H9 (cell line): Measurements from ENCODE around the gene OCLN. TPM values are rescaled to one million over a fixed set of nuclear protein-coding genes. Genes with fewer than 3 reads are reported as not detected.
"Not testable (repeated sequence)": the region's sequence is repeated elsewhere in the genome, so short reads cannot be mapped to it uniquely, and the experiment has no call there.

Source experiments
- DNase-seq: peaks from one replicate; pipeline ENCODE4 v3.0.0-alpha.2; 2017
- H2AFZ ChIP-seq: one replicate; pipeline ENCODE4 v1.6.1; 2013; ENCODE audit warnings: mild to moderate bottlenecking, low read length, control low read depth, moderate library complexity
- H2AK5ac ChIP-seq: 2 replicates; pipeline ENCODE4 v1.6.1; 2013; ENCODE audit warnings: low read length, control low read depth, mixed read lengths; ENCODE audit not compliant: insufficient read length
- H2BK120ac ChIP-seq: one replicate; pipeline ENCODE4 v1.6.1; 2013; ENCODE audit warnings: low read depth, mild to moderate bottlenecking, low read length, control low read depth, inconsistent platforms; ENCODE audit not compliant: poor library complexity, severe bottlenecking
- H2BK12ac ChIP-seq: 2 replicates; pipeline ENCODE4 v1.6.1; 2013; ENCODE audit warnings: low read length, control low read depth, mixed read lengths, low read depth; ENCODE audit not compliant: insufficient read length
- H2BK15ac ChIP-seq: 2 replicates; pipeline ENCODE4 v1.6.1; 2013; ENCODE audit warnings: low read depth, low read length, control low read depth
- H2BK20ac ChIP-seq: one replicate; pipeline ENCODE4 v1.6.1; 2013; ENCODE audit warnings: low read depth, mild to moderate bottlenecking, low read length, control low read depth, inconsistent platforms; ENCODE audit not compliant: poor library complexity, severe bottlenecking
- H2BK5ac ChIP-seq: 2 replicates; pipeline ENCODE4 v1.6.1; 2013; ENCODE audit warnings: low read length, control low read depth, mixed read lengths; ENCODE audit not compliant: insufficient read length
- H3K14ac ChIP-seq: 2 replicates; pipeline ENCODE4 v1.6.1; 2013; ENCODE audit warnings: low read length, control low read depth; ENCODE audit not compliant: insufficient read depth
- H3K18ac ChIP-seq: 2 replicates; pipeline ENCODE4 v1.6.1; 2013; ENCODE audit warnings: low read depth, mild to moderate bottlenecking, mixed read lengths, low read length, control low read depth; ENCODE audit not compliant: insufficient read length
- H3K23ac ChIP-seq: 2 replicates; pipeline ENCODE4 v1.6.1; 2013; ENCODE audit warnings: low read length, control low read depth, mixed read lengths, low read depth; ENCODE audit not compliant: insufficient read length
- H3K23me2 ChIP-seq: 2 replicates; pipeline ENCODE4 v1.6.1; 2013; ENCODE audit warnings: low read depth, mild to moderate bottlenecking, mixed read lengths, low read length, control low read depth; ENCODE audit not compliant: insufficient read length, poor library complexity, severe bottlenecking
- H3K27ac ChIP-seq: 2 replicates; pipeline ENCODE4 v1.5.1; 2013; ENCODE audit warnings: low read length, control low read depth, mixed read lengths, low read depth; ENCODE audit not compliant: insufficient read length
- H3K27me3 ChIP-seq: 2 replicates; pipeline ENCODE4 v1.6.1; 2013; ENCODE audit warnings: low read length, control low read depth, inconsistent platforms; ENCODE audit not compliant: insufficient read depth
- H3K4ac ChIP-seq: 2 replicates; pipeline ENCODE4 v1.6.1; 2013; ENCODE audit warnings: low read depth, mild to moderate bottlenecking, control low read depth, inconsistent platforms, low read length, moderate library complexity
- H3K4me1 ChIP-seq: 2 replicates; pipeline ENCODE4 v1.6.1; 2013; ENCODE audit warnings: low read length, control low read depth, inconsistent platforms; ENCODE audit not compliant: insufficient read depth
- H3K4me2 ChIP-seq: 2 replicates; pipeline ENCODE4 v1.6.1; 2013; ENCODE audit warnings: low read length, control low read depth, mixed read lengths; ENCODE audit not compliant: insufficient read length, insufficient read depth
- H3K56ac ChIP-seq: 2 replicates; pipeline ENCODE4 v1.6.1; 2013; ENCODE audit warnings: low read depth, mild to moderate bottlenecking, mixed read lengths, low read length, control low read depth; ENCODE audit not compliant: insufficient read length
- H3K79me1 ChIP-seq: 2 replicates; pipeline ENCODE4 v1.6.1; 2013; ENCODE audit warnings: low read depth, mild to moderate bottlenecking, moderate library complexity, low read length, control low read depth, inconsistent platforms; ENCODE audit not compliant: insufficient read depth, poor library complexity, severe bottlenecking
- H3K79me2 ChIP-seq: 2 replicates; pipeline ENCODE4 v1.6.1; 2013; ENCODE audit warnings: low read length, control low read depth, inconsistent platforms; ENCODE audit not compliant: insufficient read depth
- H3K9ac ChIP-seq: 2 replicates; pipeline ENCODE4 v1.6.1; 2013; ENCODE audit warnings: low read length, control low read depth, mixed read lengths; ENCODE audit not compliant: insufficient read length; ENCODE audit errors: extremely low read depth
- H3K9me3 ChIP-seq: one replicate; pipeline ENCODE4 v1.6.1; 2013; ENCODE audit warnings: low read depth, low read length, inconsistent platforms; ENCODE audit not compliant: control insufficient read depth
- H3T11ph ChIP-seq: one replicate; pipeline ENCODE4 v1.6.1; 2013; ENCODE audit warnings: mild to moderate bottlenecking, low read length, control low read depth, inconsistent platforms
- H4K20me1 ChIP-seq: one replicate; pipeline ENCODE4 v1.6.1; 2013; ENCODE audit not compliant: control insufficient read depth, insufficient read length, insufficient read depth
- H4K5ac ChIP-seq: 2 replicates; pipeline ENCODE4 v1.6.1; 2013; ENCODE audit warnings: low read depth, mild to moderate bottlenecking, mixed read lengths, low read length, control low read depth; ENCODE audit not compliant: insufficient read length
- H4K8ac ChIP-seq: replicated peaks from 2 replicates; pipeline ENCODE4 v1.6.1; 2013; ENCODE audit warnings: low read length, control low read depth, mixed read lengths, low read depth; ENCODE audit not compliant: insufficient read length
- H4K91ac ChIP-seq: 2 replicates; pipeline ENCODE4 v1.6.1; 2013; ENCODE audit warnings: low read depth, mild to moderate bottlenecking, moderate library complexity, mixed read lengths, low read length, control low read depth; ENCODE audit not compliant: insufficient read length
- H3K27ac Mint-ChIP-seq, 3 experiments: 2 replicates in 2 of 3; 3 replicates in 1 of 3; pipeline ENCODE4 v1.8.0; 2020 to 2021; ENCODE audit warnings: mixed read lengths in 3 of 3, mild to moderate bottlenecking in 1 of 3, moderate library complexity in 1 of 3
- H3K27me3 Mint-ChIP-seq: 2 replicates; pipeline ENCODE4 v1.8.0; 2021; ENCODE audit warnings: low read depth, mild to moderate bottlenecking, moderate library complexity, mixed read lengths
- H3K36me3 Mint-ChIP-seq, 3 experiments: 2 replicates in 2 of 3; 3 replicates in 1 of 3; pipeline ENCODE4 v1.8.0; 2020 to 2021; ENCODE audit warnings: low read depth in 3 of 3, mixed read lengths in 3 of 3; ENCODE audit not compliant: insufficient read depth in 1 of 3
- H3K4me1 Mint-ChIP-seq, 2 experiments: 2 replicates each; pipeline ENCODE4 v1.8.0; 2020; ENCODE audit warnings: mixed read lengths in 2 of 2
- H3K4me3 Mint-ChIP-seq, 2 experiments: 2 replicates in 1 of 2; 3 replicates in 1 of 2; pipeline ENCODE4 v1.8.0; 2020 to 2021; ENCODE audit warnings: mild to moderate bottlenecking in 2 of 2, mixed read lengths in 2 of 2, moderate library complexity in 1 of 2
- H3K9me3 Mint-ChIP-seq, 2 experiments: 2 replicates in 1 of 2; 3 replicates in 1 of 2; pipeline ENCODE4 v1.8.0; 2020; ENCODE audit warnings: mild to moderate bottlenecking in 2 of 2, mixed read lengths in 2 of 2, moderate library complexity in 1 of 2
- CTCF ChIP-seq: fragments of 200-600 bp; sonication (generic); conservative IDR thresholded peaks from 3 replicates; pipeline ENCODE4 v1.8.0; 2021; ENCODE audit warnings: antibody characterized with exemption, mild to moderate bottlenecking
- WGBS: extraction: QIAGEN DNeasy Blood & Tissue Kit; methylation state at CpG from one replicate; pipeline ENCODE4 v1.1.7; 2013; ENCODE audit warnings: missing lambda C conversion rate, low lambda C conversion rate, mixed read lengths; ENCODE audit not compliant: insufficient read length; ENCODE audit errors: extremely low coverage; 5-methylcytosine and 5-hydroxymethylcytosine counted together
- total RNA-seq: library from RNA; stranded (reverse); gene quantifications from 2 replicates; pipeline ENCODE4 v1.2.1, GENCODE V29; 2021

Gene OCLN
- total RNA-seq, 1 experiment from 2014 or later, result 109 TPM

GRCh38 chr5:69531406-69531801 lies 38.8 kb downstream of the OCLN start:
- Histone ChIP-seq H3K9ac (no peak overlapping the region), H3K18ac (no peak overlapping the region), H4K91ac (no peak overlapping the region), H3K56ac (no peak overlapping the region), H2BK5ac (no peak overlapping the region), H3K79me2 (no peaks in the 10 kb centered on the region), H3K23ac (no peak overlapping the region), H2AFZ (no peak overlapping the region), H2BK120ac (no peak overlapping the region), H4K8ac (no peak overlapping the region), H3K9me3 (no peaks in the 10 kb centered on the region), H3K79me1 (no peaks in the 10 kb centered on the region), H2BK15ac (no peak overlapping the region), H3K27ac (no peak overlapping the region), H3K23me2 (no peaks in the 10 kb centered on the region), H3K4me1 (peaks cover 3% of the 10 kb centered on the region; the same call in 1 of the 2 replicates), H3T11ph (no peak overlapping the region), H4K20me1 (no peaks in the 10 kb centered on the region), H3K14ac (no peak overlapping the region), H3K27me3 (no peaks in the 10 kb centered on the region), H2BK20ac (no peak overlapping the region), H2AK5ac (no peak overlapping the region), H4K5ac (no peak overlapping the region), H2BK12ac (no peak overlapping the region), H3K4me2 (no peak overlapping the region), H3K4ac (no peak overlapping the region)
- Mint-ChIP-seq H3K27me3 (no peaks in the 10 kb centered on the region), H3K27ac (peak overlapping the region; percentile 21 to 51 (median 22); a peak in 4 of 7 replicates), H3K9me3 (no peaks in the 10 kb centered on the region), H3K4me3 (no peak overlapping the region), H3K4me1 (peaks cover 29 to 30% of the 10 kb centered on the region in 2 experiments), H3K36me3 (peaks cover 3 to 19% (median 7%) of the 10 kb centered on the region in 3 experiments; a peak in 6 of 7 replicates)
- no peak for DNase-seq
- WGBS, result no CpG with 5 or more reads among the region's 3 CpGs
- TF ChIP-seq CTCF, result no peak

- H2BK15ac ChIP-seq, H2BK120ac ChIP-seq, H4K20me1 ChIP-seq, H3K23ac ChIP-seq, H3K9me3 ChIP-seq, H3T11ph ChIP-seq, H3K4ac ChIP-seq, H4K91ac ChIP-seq, H3K27me3 ChIP-seq, H3K36me3 Mint-ChIP-seq, H2BK12ac ChIP-seq, H3K9me3 Mint-ChIP-seq, H3K14ac ChIP-seq, H3K4me2 ChIP-seq, H3K23me2 ChIP-seq, H2AFZ ChIP-seq, H3K4me3 Mint-ChIP-seq, H4K8ac ChIP-seq, H4K5ac ChIP-seq, DNase-seq, H3K56ac ChIP-seq, H2AK5ac ChIP-seq, H3K79me1 ChIP-seq, H3K79me2 ChIP-seq, H3K18ac ChIP-seq, H2BK5ac ChIP-seq, H3K27ac ChIP-seq, H3K4me1 ChIP-seq, H3K9ac ChIP-seq, H2BK20ac ChIP-seq, H3K27me3 Mint-ChIP-seq, H3K27ac Mint-ChIP-seq, H3K4me1 Mint-ChIP-seq: not testable (repeated sequence)
- WGBS, result no CpG with 5 or more reads among the region's 3 CpGs
These were observed 45.3 kb downstream of the OCLN start for GRCh38 chr5:69537911-69538310.
